ENCODE data around the gene FOXRED2. TPM values are rescaled to one million over a fixed set of nuclear protein-coding genes. Genes with fewer than 3 reads are reported as not detected.

Gene FOXRED2
- 1 to 10 TPM; 2.8 to 8.6 (median 6.4) TPM for total RNA-seq
- long read RNA-seq, donor 1, partial matches to known transcripts = 0 of 1 reads
- long read RNA-seq, donor 1, other reads (novel, unspliced or antisense) = 0 of 1 reads
- long read RNA-seq, donor 2 = 0 reads

DNA sequence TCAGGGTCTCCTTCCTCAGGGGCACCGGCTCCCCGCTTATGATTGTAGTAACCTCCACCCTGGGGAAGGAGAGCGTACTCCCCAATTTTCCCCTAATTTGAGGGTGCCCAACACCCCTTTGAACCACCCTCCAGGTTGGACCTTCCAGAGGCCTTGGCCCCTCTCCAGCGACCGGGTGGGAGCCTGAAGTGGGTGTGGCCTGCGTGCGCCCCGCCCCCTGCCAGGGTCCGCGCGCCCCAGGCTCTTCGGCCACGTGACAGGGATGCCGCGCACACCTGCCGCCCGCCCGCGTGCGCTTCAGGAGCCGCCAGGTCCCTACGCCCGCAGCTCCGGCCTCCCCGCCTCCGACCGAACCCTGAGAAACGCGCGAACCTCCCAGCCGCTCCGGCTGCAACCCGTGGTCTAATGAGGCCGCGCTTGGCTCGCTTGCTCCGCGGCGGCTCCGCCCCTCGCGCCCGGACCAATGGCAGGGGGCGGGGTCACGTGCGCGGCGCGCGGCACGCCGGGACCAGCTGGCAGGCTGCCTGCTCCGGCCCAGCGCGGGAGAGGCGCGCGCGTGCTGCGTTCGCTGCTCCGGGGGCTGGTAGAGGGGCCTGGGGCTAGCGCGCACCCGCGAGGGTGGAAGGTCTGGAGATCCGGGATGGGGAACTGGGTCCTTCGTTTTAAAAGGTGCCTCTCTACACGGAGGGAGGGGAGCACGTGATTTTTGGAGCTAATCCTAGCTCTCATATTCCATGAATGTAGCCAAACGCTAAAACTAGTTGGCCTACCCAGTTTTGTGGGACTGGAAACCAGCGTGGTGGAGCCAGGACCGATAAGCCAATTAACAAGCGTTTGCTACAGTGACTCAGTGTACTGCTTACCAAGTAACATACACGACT, at the start of gene FOXRED2:
Gene FOXRED2 (minus strand): TSS at position 404 of the 881 bp plus-strand sequence. CDS start 618 bp downstream, outside the sequence.
- TF ChIP-seq, protein P1, sequence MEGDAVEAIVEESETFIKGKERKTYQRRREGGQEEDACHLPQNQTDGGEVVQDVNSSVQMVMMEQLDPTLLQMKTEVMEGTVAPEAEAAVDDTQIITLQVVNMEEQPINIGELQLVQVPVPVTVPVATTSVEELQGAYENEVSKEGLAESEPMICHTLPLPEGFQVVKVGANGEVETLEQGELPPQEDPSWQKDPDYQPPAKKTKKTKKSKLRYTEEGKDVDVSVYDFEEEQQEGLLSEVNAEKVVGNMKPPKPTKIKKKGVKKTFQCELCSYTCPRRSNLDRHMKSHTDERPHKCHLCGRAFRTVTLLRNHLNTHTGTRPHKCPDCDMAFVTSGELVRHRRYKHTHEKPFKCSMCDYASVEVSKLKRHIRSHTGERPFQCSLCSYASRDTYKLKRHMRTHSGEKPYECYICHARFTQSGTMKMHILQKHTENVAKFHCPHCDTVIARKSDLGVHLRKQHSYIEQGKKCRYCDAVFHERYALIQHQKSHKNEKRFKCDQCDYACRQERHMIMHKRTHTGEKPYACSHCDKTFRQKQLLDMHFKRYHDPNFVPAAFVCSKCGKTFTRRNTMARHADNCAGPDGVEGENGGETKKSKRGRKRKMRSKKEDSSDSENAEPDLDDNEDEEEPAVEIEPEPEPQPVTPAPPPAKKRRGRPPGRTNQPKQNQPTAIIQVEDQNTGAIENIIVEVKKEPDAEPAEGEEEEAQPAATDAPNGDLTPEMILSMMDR (IDR thresholded peaks at IDR 0.05) = no peak
- intact Hi-C loops (cut with DNase I, micrococcal nuclease) = no loop called here
- DNase-seq = peak; percentile 92 to 94 (median 92)
- H3K4me3 ChIP-seq = peak within 1 kb of the TSS; percentile 3
- peak; percentile 96 for ATAC-seq
- peaks cover 9% of the 10 kb centered on the region for H3K4me1 ChIP-seq (ENCODE audit: low read depth)
- H3K36me3 ChIP-seq (ENCODE audit: low read depth) = peaks cover 12% of the 10 kb centered on the region
- H3K9me3 ChIP-seq = no peaks in the 10 kb centered on the region

GRCh38 chr22:36554098-36554497, 47.3 kb upstream of the FOXRED2 start:
- Histone ChIP-seq H3K9me3 (no peaks in the 10 kb centered on the region), H3K36me3 (ENCODE audit: low read depth) (no peaks in the 10 kb centered on the region), H3K4me3 (no peak overlapping the region), H3K4me1 (ENCODE audit: low read depth) (no peaks in the 10 kb centered on the region)
- TF ChIP-seq, protein P1 (IDR thresholded peaks at IDR 0.05) = no peak
- intact Hi-C loops (cut with DNase I, micrococcal nuclease) = no loop called here
- ATAC-seq (peak; percentile 52), DNase-seq (no peak)

DNA sequence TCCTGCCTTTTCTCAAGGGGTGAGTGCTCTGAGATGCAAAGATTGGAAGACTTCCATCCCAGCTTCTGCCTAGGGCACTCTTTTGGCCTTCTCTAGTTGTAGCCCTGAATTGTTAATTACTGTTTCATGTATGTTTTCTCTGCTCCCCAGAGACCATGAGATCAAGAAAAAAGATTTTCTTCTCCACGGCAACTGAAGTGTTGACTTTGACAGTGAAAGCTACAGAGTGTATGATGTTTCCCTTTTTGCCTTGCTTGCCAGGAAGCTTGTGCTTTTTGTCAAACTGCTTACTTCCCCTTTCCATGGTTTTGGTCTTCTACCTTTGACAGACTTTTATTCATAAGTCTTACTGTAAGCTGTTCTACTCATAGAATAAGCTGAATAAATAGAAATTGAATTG, 45.4 kb upstream of the FOXRED2 start:
- TF ChIP-seq, protein P1 (IDR thresholded peaks at IDR 0.05) = no peak
- Histone ChIP-seq H3K4me1 (ENCODE audit: low read depth) (no peaks in the 10 kb centered on the region), H3K4me3 (no peak overlapping the region), H3K9me3 (no peaks in the 10 kb centered on the region), H3K36me3 (ENCODE audit: low read depth) (no peaks in the 10 kb centered on the region)
- ATAC-seq (no peak), DNase-seq (no peak)
- intact Hi-C loops (cut with DNase I, micrococcal nuclease) = no loop called here

GRCh38 chr22:36550701-36551495, 44.1 kb upstream of the FOXRED2 start:
- ATAC-seq (no peak), DNase-seq (no peak)
- H3K4me3 ChIP-seq = no peak overlapping the region
- H3K4me1 ChIP-seq (ENCODE audit: low read depth) = no peaks in the 10 kb centered on the region
- H3K9me3 ChIP-seq = no peaks in the 10 kb centered on the region
- TF ChIP-seq, protein P1 (IDR thresholded peaks at IDR 0.05) = no peak
- H3K36me3 ChIP-seq (ENCODE audit: low read depth) = no peaks in the 10 kb centered on the region
- intact Hi-C loops (cut with DNase I, micrococcal nuclease) = no loop called here

DNA sequence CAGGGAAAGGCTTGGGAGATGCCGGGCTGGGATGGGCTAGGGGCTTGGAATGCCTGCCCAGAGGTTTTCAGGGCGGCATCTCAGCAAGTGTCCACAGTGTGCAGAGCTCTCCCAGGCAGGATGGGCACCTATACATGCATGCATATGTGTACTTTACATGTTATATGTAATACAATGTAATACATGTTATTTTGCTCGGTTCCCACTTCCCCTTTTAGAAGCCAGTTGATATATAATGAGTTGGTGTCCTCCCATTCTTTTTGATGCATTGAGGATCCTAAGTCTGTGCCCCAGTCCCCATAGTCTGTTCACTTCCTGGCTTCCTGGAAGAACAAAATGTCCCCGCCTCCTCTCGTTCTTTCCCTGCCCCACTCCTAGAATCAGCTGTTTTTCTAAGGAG, 42.2 kb upstream of the FOXRED2 start:
- intact Hi-C loops (cut with DNase I, micrococcal nuclease) = loop anchor here in 1 of 2 donors (10.0 kb wide), 2 partner anchors 226 to 306 kb away; partner anchors contain the start of gene IFT27
- TF ChIP-seq, protein P1 (IDR thresholded peaks at IDR 0.05) = no peak
- no peak overlapping the region for H3K4me3 ChIP-seq
- DNase-seq = no peak
- ATAC-seq = no peak
- H3K36me3 ChIP-seq (ENCODE audit: low read depth) = no peaks in the 10 kb centered on the region
- no peaks in the 10 kb centered on the region for H3K9me3 ChIP-seq
- H3K4me1 ChIP-seq (ENCODE audit: low read depth) = no peaks in the 10 kb centered on the region

All from mucosa of descending colon (tissue), 3 donors.